Activated naive CD4-positive, alpha-beta T cell treated with anti-CD3 and anti-CD28 coated beads for 36 hours (primary cell): ENCODE results near the gene TMEM222. TPM values are rescaled to one million over a fixed set of nuclear protein-coding genes. Genes with fewer than 3 reads are reported as not detected.

Source experiments
- CTCF ChIA-PET: fragments of 350-600 bp; sonication (Branson Sonifier 250); formaldehyde crosslinking; loops from one replicate; lab custom pipeline; 2021; ENCODE audit warnings: antibody characterized with exemption; lab: Charles Lee
- DNase-seq: peaks from one replicate; pipeline ENCODE4 v3.0.0-alpha.2; 2020
- H3K27ac Mint-ChIP-seq: one replicate; pipeline ENCODE4 v1.8.0; 2021; ENCODE audit warnings: mild to moderate bottlenecking, mixed read lengths
- H3K27me3 Mint-ChIP-seq: one replicate; pipeline ENCODE4 v1.8.0; 2021; ENCODE audit warnings: low read depth, mixed read lengths
- H3K36me3 Mint-ChIP-seq: one replicate; pipeline ENCODE4 v1.8.0; 2021; ENCODE audit warnings: low read depth, mixed read lengths
- H3K4me1 Mint-ChIP-seq: one replicate; pipeline ENCODE4 v1.8.0; 2021; ENCODE audit warnings: low read depth, mixed read lengths
- H3K4me3 Mint-ChIP-seq: one replicate; pipeline ENCODE4 v1.8.0; 2021; ENCODE audit warnings: mild to moderate bottlenecking, moderate library complexity, mixed read lengths
- H3K9me3 Mint-ChIP-seq: one replicate; pipeline ENCODE4 v1.8.0; 2021; ENCODE audit warnings: mixed read lengths
- intact Hi-C: fragments of 100-400 bp; cut with micrococcal nuclease; formaldehyde crosslinking; loops from one replicate; pipeline ENCODE4 v1.15.1; 2023
- total RNA-seq, 2 experiments: library from RNA; stranded (reverse); gene quantifications; one replicate each; pipeline ENCODE4 v1.2.3, GENCODE V29; 2021

Gene TMEM222
- total RNA-seq, 2 experiments from 2014 or later = 22.0 to 22.8 TPM

- Mint-ChIP-seq H3K9me3 (no peaks in the 10 kb centered on the region), H3K36me3 (peaks cover 4% of the 10 kb centered on the region), H3K27ac (no peak overlapping the region), H3K4me3 (no peak overlapping the region), H3K27me3 (no peaks in the 10 kb centered on the region), H3K4me1 (no peaks in the 10 kb centered on the region)
- intact Hi-C loops = no loop called here
- CTCF ChIA-PET = interaction anchor here (0.7 to 10.3 kb wide), 23 partner anchors 10 to 309 kb away, joined by 3 to 176 read pairs (median 6); partner anchors contain the start of genes CD164L2 and GPR3
- DNase-seq = no peak
Observed at GRCh38 chr1:27297903-27298302, 24.1 kb upstream of the TMEM222 start.

- no peak for DNase-seq
- no peaks in the 10 kb centered on the region for H3K4me1 Mint-ChIP-seq
- no peaks in the 10 kb centered on the region for H3K27me3 Mint-ChIP-seq
- no peak overlapping the region for H3K4me3 Mint-ChIP-seq
- no peak overlapping the region for H3K27ac Mint-ChIP-seq
- intact Hi-C loops = no loop called here
- CTCF ChIA-PET = interaction anchor here (0.6 to 10.3 kb wide), 19 partner anchors 10 to 331 kb away, joined by 3 to 176 read pairs (median 4); partner anchors contain the start of genes CD164L2 and GPR3
- peaks cover 5% of the 10 kb centered on the region for H3K36me3 Mint-ChIP-seq
- H3K9me3 Mint-ChIP-seq = no peaks in the 10 kb centered on the region
Observed at GRCh38 chr1:27298632-27299384, 23.2 kb upstream of the TMEM222 start.

- intact Hi-C loops = loop anchor here (1.0 to 5.0 kb wide), 2 partner anchors 96 to 252 kb away; no protein-coding TSS in a partner anchor
- CTCF ChIA-PET = interaction anchor here (0.5 to 10.3 kb wide), 32 partner anchors 7 to 362 kb away, joined by 3 to 176 read pairs (median 4); partner anchors contain the start of genes CD164L2 and GPR3
- no peaks in the 10 kb centered on the region for H3K4me1 Mint-ChIP-seq
- DNase-seq = no peak
- H3K9me3 Mint-ChIP-seq = no peaks in the 10 kb centered on the region
- H3K36me3 Mint-ChIP-seq = peaks cover 5% of the 10 kb centered on the region
- H3K4me3 Mint-ChIP-seq = no peak overlapping the region
- no peaks in the 10 kb centered on the region for H3K27me3 Mint-ChIP-seq
- peak overlapping the region; percentile 6 for H3K27ac Mint-ChIP-seq
Observed at GRCh38 chr1:27299385-27300271, 22.3 kb upstream of the TMEM222 start.

DNA sequence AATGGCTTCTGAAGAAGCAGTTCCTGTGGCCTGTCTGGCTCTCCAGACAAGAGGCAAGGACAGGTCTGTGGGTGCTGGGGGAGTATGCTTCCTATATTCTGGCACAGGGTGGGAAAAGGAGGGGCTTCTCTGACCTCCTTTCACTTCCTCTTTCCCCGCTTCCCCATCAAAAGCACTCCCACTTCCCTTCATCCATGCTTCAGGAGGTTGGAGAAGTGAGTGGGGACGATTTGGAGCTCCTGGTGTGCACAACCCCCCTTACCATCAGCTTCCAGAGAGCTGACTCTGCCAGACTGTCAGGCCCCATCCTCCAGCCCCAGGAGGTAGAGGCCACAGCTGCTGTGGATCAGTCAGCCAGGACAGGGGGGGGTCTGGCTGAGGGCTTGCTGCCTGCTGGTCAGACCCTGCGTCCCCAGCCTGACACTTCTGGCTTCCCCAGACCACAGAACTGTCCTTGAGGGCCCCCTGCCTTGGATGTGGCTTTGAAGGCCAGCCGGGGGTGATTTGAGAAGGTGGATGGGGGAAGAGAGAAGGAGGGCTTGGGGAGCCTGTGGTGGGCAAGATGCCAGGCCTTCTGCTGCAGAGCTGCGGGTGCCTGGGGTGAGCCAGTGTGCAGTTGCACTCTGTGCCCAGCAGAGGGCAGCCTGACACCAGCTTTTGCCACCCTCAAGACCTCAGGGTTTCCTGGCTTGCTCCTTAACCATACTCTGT, 21.5 kb upstream of the TMEM222 start:
- Mint-ChIP-seq H3K9me3 (no peaks in the 10 kb centered on the region), H3K4me1 (no peaks in the 10 kb centered on the region), H3K27me3 (no peaks in the 10 kb centered on the region), H3K27ac (no peak overlapping the region), H3K4me3 (no peak overlapping the region), H3K36me3 (peaks cover 5% of the 10 kb centered on the region)
- CTCF ChIA-PET = interaction anchor here (0.5 to 10.3 kb wide), 30 partner anchors 8 to 362 kb away, joined by 3 to 176 read pairs (median 4); partner anchors contain the start of genes CD164L2 and GPR3
- intact Hi-C loops = loop anchor here (1.0 to 5.0 kb wide), 4 partner anchors 88 to 306 kb away; no protein-coding TSS in a partner anchor
- peak; percentile 84 for DNase-seq

GRCh38 chr1:27301052-27301422, 20.9 kb upstream of the TMEM222 start:
- peaks cover 5% of the 10 kb centered on the region for H3K36me3 Mint-ChIP-seq
- CTCF ChIA-PET = interaction anchor here (0.6 to 10.3 kb wide), 31 partner anchors 8 to 1807 kb away, joined by 3 to 176 read pairs (median 4); partner anchors contain the start of genes CD164L2, GPR3 and IFI6
- no peak for DNase-seq
- no peaks in the 10 kb centered on the region for H3K9me3 Mint-ChIP-seq
- no peaks in the 10 kb centered on the region for H3K4me1 Mint-ChIP-seq
- H3K27ac Mint-ChIP-seq = no peak overlapping the region
- no peak overlapping the region for H3K4me3 Mint-ChIP-seq
- H3K27me3 Mint-ChIP-seq = no peaks in the 10 kb centered on the region
- intact Hi-C loops = loop anchor here (1.0 to 5.0 kb wide), 3 partner anchors 87 to 305 kb away; no protein-coding TSS in a partner anchor

DNA sequence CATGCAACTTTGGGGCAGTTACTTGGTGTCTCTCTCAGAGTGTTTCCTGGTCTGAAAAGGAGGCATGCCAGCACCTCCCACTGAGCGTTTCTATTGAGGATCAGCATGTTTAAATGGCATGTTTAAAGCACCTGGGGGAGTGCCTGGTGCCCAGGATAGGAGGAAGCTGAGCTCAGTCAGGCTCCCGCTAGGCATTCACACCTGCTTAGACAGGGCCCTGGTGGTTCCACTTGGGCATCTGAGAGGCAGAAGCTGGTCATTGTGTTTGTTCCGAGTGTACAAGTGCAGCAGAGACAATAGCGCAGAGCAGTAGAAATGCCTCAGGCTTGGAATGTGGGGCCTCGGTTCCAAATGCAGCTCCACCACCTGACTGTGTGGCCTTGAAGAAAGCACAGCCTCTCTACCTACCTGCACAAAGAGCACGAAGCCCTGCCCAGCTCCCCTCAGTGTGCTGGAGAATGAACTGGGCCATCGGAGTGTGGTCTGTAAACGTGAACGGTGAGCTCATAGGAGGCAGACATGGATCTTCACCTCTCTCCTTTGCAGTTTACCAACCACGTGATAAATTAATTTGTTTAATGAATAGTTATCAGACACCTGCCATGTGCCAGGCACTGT, 20.3 kb upstream of the TMEM222 start:
- CTCF ChIA-PET = interaction anchor here (0.6 to 10.3 kb wide), 24 partner anchors 15 to 1808 kb away, joined by 3 to 176 read pairs (median 4); partner anchors contain the start of genes CD164L2, GPR3 and IFI6
- peaks cover 5% of the 10 kb centered on the region for H3K36me3 Mint-ChIP-seq
- no peaks in the 10 kb centered on the region for H3K4me1 Mint-ChIP-seq
- no peaks in the 10 kb centered on the region for H3K27me3 Mint-ChIP-seq
- H3K9me3 Mint-ChIP-seq = no peaks in the 10 kb centered on the region
- H3K4me3 Mint-ChIP-seq = no peak overlapping the region
- intact Hi-C loops = loop anchor here (1.0 to 5.0 kb wide), 3 partner anchors 87 to 305 kb away; no protein-coding TSS in a partner anchor
- DNase-seq = no peak
- H3K27ac Mint-ChIP-seq = no peak overlapping the region

GRCh38 chr1:27302612-27303011, 19.4 kb upstream of the TMEM222 start:
- H3K36me3 Mint-ChIP-seq = peaks cover 5% of the 10 kb centered on the region
- no peaks in the 10 kb centered on the region for H3K9me3 Mint-ChIP-seq
- H3K4me1 Mint-ChIP-seq = no peaks in the 10 kb centered on the region
- CTCF ChIA-PET = interaction anchor here (0.5 to 10.3 kb wide), 18 partner anchors 14 to 304 kb away, joined by 3 to 176 read pairs (median 4); partner anchors contain the start of genes CD164L2 and GPR3
- no peak overlapping the region for H3K4me3 Mint-ChIP-seq
- no peaks in the 10 kb centered on the region for H3K27me3 Mint-ChIP-seq
- no peak overlapping the region for H3K27ac Mint-ChIP-seq
- intact Hi-C loops = loop anchor here (5.0 kb wide), 1 partner anchor 255 kb away; no protein-coding TSS in a partner anchor
- no peak for DNase-seq

- peaks cover 5% of the 10 kb centered on the region for H3K36me3 Mint-ChIP-seq
- intact Hi-C loops = loop anchor here (5.0 kb wide), 1 partner anchor 256 kb away; no protein-coding TSS in a partner anchor
- DNase-seq = no peak
- H3K27ac Mint-ChIP-seq = no peak overlapping the region
- H3K27me3 Mint-ChIP-seq = no peaks in the 10 kb centered on the region
- H3K9me3 Mint-ChIP-seq = no peaks in the 10 kb centered on the region
- H3K4me1 Mint-ChIP-seq = no peaks in the 10 kb centered on the region
- CTCF ChIA-PET = interaction anchor here (0.8 to 10.3 kb wide), 5 partner anchors 13 to 93 kb away, joined by 3 to 139 read pairs (median 31); partner anchors contain the start of genes CD164L2 and GPR3
- H3K4me3 Mint-ChIP-seq = no peak overlapping the region
Observed at GRCh38 chr1:27303509-27303908, 18.5 kb upstream of the TMEM222 start.

GRCh38 chr1:27306071-27306470, 15.9 kb upstream of the TMEM222 start:
- Mint-ChIP-seq H3K9me3 (no peaks in the 10 kb centered on the region), H3K36me3 (peaks cover 3% of the 10 kb centered on the region), H3K4me1 (no peaks in the 10 kb centered on the region), H3K27ac (no peak overlapping the region), H3K4me3 (no peak overlapping the region), H3K27me3 (no peaks in the 10 kb centered on the region)
- intact Hi-C loops = no loop called here
- CTCF ChIA-PET = interaction anchor here (3.3 kb wide), 1 partner anchor 9 kb away, joined by 17 read pairs; no protein-coding TSS in a partner anchor
- no peak for DNase-seq

- Mint-ChIP-seq H3K4me1 (no peaks in the 10 kb centered on the region), H3K4me3 (no peak overlapping the region), H3K27ac (no peak overlapping the region), H3K36me3 (peaks cover 2% of the 10 kb centered on the region), H3K27me3 (no peaks in the 10 kb centered on the region), H3K9me3 (no peaks in the 10 kb centered on the region)
- CTCF ChIA-PET = interaction anchor here (3.3 kb wide), 1 partner anchor 10 kb away, joined by 17 read pairs; no protein-coding TSS in a partner anchor
- intact Hi-C loops = no loop called here
- DNase-seq = no peak
Observed at GRCh38 chr1:27306892-27307761, 14.8 kb upstream of the TMEM222 start.
